Stimulated activated CD4-positive, alpha-beta T cell treated with anti-CD3 and anti-CD28 coated beads, Interleukin-2, amount 100 ng/mL, for 48 hours (primary cell): ENCODE measurements around the gene TMEM212.
"Not testable (repeated sequence)": the region's sequence is repeated elsewhere in the genome, so short reads cannot be mapped to it uniquely, and the experiment has no call there.

Source experiments
- DNase-seq, 2 donors: peaks; one replicate each; pipeline ENCODE4 v3.0.0-alpha.2; 2020

TMEM212 gene

DNA sequence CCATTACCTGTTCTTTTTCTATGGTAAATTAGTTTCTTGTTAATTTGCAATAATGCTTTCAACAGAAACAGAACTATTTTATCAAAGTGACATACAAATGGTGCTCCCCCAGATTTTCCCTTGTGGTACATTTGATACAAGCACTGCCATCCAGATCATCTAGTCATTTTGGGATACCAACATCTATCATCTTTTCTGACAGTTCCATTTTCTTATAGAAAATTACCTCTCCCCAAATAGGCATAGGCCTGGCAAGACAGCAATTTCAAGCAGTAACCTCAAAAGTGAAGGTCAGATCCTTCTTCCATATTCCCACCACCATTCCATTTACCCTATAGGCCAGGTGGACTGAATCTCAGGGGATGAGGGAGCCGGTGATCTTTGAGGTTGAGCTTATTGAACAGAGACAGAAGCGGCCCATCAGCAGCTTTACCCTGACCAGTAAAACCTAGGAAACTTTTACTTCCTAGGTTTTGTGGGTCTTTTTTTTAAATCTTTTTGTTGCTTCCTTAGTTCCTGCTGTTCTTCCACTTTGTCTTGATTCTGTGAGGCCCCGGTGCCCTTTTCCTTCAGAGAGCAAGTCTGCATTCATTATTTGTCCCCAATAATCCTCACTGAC is 29.8 kb upstream of the TMEM212 start:
- no peak for DNase-seq

DNA sequence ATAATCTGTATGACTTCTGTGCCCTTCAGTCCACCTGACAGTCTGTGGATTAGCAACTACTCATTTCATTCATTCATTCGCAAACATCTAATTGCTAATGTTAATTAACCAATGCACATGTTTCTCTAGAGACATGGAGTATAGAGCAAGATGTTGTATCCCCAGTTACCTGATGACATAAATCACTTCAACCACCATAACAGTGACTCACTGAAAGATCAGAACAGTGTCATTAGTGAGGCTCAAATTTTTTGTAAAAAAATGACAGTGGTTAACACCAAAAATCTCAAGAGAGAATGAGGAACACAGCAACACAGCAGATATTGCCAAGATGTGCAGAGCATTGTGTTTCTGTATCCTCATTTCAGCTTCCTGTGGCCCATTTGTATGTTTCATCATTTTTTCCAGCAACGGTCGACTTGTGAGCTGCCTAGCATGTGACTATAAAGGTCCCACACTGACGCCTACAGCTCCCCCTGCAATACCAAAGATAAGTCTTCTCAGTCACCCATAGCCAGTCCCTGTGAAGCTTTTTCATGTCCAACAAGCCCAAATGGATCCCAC is 29.2 kb upstream of the TMEM212 start:
- no peak for DNase-seq

DNA sequence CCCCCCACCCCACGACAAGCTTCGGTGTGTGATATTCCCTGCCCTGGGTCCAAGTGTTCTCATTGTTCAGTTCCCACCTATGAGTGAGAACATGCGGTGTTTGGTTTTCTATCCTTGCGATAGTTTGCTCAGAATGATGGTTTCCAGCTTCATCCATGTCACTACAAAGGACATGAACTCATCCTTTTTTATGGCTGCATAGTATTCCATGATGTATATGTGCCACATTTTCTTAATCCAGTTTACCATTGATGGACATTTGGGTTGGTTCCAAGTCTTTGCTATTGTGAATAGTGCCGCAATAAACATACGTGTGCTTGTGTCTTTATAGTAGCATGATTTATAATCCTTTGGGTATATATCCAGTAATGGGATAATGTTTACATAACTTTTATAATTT is 28.5 kb upstream of the TMEM212 start:
- not testable (repeated sequence) for DNase-seq

DNA sequence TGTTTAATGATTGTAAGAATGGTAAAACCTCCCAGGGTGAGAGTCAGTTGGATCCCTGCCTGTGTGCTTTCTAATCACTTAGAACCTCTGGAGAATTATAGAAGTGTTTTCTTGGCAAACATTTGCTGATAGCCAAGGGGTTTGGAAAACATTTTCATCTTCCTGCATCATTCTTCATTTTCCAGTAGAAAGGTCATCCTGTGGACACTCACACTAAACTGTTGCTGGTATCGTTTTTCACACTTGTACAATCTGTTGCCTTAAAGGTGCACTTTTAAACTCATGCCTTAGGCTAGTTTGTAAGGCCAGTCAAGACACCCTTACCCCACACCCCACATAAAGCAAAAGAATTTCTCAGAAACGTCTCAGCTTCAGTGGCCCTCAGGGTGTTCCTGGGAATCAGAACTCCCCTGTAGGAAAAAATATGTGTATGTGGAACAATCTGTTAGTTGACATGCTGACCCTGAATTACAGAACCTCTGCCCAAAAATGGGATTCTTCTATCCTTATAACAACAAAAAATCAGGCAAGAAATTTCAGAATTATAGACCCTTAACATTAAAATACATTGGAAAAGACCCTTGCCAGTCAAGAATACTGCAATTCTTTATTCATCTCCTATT is 27.1 kb upstream of the TMEM212 start:
- no peak for DNase-seq

DNA sequence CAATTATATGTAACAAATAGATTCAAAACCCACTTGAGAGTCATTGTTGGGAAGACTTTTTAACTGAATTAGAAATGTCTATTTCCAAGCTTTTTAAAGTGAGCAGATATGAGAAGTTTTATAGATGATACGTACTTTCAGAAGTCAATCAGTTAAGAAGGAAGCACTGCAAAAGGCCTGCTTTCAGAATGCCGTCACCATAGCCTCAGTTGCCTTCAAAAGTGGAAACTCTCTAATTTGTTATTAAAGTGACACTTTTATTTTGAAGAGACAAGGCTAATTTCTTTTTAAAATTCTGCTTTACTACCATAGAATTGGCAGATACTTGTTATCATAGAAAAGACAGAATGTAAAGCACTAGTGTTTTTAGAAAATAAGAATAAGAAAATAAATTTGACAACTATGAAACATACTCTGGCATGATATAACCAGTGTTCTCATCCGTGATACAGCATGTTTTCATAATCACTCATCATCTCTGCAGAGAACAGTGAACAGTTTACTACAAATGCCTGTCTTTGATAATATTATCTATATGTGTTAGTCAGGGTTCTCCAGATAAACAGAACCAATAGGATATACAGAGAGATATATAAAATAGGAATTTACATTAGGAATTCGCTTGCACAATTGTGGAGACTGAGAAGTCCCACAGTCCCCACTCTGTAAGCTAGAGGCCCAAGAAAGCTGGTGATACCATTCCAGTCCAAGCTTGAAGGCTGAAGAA is 25.9 kb upstream of the TMEM212 start:
- no peak for DNase-seq

DNA sequence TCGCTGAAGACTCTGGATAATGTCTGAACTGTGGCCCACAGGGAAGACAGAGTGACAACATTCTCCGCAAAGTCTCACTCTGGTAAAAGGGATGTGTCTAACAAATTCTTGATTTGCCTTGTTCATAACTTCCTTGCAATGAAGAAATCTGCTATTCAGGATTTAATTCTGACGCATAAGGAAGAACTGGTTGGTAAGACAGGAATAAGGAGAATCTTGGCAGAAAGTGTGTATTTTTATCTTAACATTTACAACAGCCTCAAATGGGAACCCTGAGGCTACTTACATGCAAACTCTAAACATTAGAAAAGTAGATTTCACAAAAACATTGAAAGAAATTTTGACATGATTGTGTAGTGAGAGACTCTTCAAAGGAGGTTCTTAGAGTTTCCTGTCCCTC is 22.1 kb upstream of the TMEM212 start:
- no peak for DNase-seq

DNA sequence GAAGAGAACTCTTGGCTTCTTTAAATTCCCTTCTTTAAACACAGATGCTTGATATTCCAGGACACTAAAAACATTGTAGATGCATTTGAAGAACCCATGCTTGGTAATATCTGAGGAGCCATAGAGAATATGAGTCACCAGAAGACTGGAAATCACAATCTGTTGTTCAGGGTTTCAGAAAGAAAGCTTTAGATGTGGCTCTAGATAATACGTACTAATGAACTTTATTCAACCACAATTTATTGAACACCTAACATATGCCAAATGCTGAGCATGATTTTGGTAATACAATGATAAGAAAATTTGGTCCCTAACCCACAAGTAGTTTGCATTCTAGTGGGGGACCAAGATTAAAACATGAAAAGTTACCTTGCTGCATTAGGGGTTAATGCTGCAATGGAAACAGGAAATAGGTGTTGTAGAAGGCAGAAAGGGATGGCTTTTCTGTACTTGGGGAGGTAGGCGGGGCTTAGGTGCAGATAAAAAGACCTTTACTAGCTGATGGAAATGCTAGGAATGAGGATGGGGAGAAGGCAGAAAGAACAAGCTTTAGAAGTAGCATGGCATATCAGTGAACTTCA is 21.3 kb upstream of the TMEM212 start:
- DNase-seq, result no peak

DNA sequence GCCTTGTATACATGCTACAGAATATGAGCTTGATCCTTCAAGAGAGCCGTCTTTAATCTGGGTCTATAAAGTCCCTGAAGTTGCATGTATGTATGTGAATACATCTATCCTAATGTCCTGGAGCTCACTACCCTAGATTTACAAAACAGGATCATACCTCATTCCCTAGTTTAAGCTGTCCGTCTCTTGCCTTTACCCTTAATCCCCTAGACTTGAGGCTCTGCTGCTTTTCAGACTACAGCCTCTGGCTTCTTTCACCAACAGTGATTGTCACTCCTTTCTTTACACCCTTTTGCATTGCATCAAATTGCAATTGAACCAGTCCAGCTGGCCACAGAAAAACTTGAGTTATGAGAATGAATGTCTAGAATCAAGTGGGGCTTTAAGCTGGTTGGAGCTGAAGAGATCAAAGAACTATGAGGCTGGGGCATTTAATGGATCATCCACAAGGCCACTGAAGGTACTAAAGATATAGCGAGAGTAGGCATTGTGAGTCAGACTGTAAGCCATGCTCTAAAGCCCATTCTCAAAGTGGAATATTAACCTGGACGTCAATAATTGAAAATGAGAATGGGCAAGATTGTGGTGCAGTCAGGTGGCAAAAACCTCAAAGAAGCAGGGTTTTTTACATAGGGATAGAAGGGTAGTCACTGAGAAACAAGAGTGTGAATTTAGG is 20.6 kb upstream of the TMEM212 start:
- no peak for DNase-seq

DNA sequence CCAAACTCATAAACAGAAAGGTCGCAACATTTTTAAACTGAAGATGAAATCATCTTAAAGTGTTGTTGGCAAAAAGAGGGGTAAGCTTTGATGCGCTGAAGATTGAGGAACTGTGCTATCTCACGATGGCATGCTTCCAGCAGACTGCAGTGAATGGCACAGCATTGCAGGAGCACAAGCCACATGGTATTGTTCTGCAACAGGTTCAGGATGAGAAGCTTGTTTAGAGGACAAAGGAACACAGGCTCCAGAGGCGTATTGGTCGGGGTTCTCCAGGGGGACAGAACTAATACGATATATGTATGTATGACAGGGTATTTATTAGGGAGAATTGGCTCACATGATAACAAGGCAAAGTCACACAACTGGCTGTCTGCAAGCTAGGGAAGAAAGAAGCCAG is 19.0 kb upstream of the TMEM212 start:
- DNase-seq, result no peak

DNA sequence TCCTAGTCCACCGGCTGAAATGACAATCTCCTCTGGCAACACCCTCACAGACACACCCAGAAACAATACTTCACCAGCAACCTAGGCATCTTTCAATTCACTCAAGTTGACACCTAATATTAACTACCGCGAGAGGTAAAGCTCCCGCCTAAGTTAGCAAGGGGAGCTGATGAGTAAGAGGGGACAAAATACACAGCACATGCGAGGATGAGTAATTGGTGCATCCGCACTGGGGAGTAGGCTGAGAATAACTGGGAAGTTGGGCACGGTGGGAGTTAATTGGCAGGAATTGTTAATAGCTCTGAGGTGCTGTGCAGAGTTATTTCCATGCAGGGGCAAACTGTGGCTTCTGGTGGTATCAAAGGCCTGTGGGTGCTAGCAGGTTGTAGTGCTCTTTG is 18.3 kb upstream of the TMEM212 start:
- no peak for DNase-seq

DNA sequence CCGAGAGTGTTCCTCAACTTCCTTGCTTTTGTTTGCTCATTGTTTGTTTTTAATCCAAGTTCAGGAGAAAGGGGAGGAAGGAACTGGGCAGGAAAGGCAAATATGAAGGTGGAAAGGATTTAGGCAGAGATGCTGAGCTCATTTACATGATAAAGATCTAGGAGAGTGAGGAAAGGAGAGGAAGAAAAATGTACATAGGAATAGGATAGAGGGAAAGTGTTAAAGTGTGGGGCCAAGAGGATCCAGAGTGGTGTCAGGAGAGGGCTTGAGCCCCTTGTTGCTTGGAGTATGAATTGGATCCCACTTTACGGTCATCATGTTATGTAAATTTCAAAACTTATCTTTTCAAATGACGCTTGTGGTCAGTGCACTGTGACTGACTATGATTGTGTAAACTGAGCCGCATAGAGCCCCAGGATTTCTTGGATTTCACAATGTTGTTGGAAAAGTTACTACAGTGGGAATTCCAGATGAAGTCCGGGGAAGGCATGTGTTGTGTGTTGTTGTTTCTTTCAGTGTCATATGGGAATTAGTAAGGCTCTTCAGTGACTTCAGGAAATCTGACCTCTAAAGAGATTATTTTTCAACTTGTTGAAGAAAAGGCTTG is 17.8 kb upstream of the TMEM212 start:
- DNase-seq, result no peak

DNA sequence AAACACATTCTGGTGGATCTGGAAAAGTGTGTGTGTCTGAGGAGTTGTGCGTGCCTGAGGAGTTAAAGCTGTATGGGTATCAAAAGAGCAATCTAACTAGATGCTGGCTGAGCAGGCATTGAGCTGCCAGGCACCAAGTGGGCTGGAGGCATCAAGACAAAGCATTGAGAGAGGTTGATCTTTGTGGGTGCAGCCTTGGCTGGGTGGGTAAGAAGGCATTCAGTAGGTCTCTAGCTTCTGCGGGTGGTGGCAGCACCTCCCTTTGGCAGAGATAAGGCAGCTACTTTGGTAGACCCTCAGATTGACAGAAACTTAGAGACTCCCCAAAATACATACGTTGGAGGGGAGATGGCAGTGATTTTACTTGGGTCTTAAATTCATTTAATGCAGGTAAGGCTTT is 15.8 kb upstream of the TMEM212 start:
- no peak for DNase-seq

DNA sequence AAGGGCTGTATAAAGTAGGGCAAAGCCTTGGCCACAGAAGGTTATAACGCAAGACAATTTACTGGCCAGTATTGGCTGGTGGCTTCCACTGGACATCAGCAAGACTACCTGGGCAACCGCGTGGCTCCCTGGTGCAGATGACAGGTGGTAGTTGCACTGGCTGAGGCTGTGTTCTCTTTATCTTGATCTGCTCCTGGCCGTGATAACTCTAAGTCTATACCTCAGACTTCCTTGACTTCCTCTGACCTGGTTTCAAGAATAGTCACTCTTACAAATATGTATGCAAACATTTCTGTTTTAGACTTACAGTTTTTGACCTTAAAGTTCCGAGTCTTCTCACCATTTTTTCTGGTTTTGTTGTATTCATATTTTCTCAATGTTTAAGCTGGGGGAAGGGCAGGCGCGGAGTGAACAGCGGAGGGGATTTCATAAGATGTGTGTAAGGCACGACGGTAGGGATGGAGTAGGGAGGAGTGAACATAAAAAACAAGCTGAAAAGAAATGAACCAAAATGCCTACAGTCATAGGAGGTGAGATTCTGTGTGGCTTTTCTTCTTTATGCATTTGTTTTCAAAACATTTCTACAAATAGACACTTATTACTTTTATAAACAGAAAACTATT is 15.2 kb upstream of the TMEM212 start:
- DNase-seq, result no peak

DNA sequence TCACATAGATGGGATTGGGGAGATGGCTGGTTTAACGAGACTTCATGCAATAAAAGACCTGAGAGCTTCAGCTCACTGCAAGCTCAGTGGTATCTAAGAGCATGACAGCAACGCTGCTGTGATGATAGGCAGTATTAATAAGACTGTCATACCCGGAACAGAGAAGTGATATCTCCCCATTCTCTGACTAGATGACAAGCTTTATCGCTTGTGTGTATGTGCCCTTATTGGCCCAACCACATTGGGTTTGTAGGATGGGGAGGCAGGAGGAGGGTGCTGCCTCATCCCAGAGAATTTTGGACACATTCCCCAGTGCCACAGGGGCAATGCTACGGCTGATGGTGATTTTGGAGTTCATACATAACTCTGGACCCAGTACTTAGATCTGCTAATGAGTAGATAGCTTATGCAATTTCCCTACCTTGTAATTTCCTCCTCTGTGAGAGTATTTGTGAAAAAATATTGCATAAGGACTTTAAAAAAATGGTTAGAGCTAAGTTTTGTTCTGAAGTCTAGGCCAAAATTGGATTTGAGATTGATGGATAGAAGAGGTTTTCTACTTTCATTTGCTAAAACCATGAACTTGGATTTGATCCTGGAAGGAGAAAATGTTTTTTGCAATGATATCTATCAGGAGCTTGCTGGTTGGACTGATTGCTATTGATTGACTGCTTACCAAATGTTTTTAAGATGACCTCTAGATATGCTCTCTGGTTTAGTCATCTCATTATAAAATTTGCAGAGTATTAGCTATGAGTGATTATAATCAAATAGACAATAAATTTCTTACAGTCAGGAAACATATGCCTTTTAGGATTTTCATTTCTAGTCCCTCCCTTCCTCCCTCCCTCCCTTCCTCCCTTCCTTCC is 14.0 kb upstream of the TMEM212 start:
- DNase-seq, result no peak

DNA sequence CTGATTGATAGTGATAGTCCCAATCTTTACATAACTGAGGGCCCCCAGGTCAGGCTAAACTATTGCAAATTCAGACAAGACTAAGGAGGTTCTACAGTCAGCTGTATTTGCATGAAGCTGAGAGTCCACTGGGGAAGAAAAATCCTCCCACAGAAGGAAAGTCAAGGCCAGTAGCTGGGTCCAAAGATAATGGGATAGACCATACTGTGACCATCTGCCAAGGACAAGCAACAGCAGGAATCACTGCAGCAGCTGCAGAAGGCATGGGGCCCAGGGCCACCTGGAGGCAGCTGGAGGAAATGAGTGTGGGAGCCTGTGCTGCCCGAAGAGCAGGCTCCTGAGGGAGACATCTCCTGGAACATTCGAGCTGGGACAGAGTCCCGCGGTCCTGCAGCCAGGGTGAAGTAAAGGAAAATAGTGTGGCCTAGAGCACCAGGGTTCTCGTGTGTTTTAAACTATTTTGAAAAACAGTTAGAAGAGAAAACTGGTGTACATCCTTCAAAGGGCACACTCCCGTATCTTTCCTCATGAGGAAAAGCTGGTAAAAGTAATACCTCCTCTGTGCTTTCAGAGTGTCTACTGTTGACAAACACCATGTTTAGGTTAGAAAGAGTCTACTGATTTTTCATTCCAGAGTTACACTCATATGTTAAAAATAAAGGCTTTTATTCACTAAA is 13.2 kb upstream of the TMEM212 start:
- no peak for DNase-seq

DNA sequence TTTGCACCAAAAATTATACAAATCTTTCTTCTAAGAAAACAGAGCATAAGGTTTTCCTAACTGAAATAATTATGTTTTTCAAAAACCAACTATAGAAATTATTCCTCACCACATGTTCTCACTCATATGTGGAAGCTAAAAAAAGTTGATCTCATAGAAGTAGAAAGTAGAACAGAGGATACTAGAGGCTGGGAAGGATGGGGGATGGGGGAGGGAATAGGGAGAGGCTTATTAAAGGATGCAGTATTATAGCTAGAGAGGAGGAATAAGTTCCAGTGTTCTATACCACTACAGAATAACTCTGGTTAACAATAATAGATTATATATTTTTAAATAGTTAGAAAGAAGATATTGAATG is 12.7 kb upstream of the TMEM212 start:
- no peak for DNase-seq

DNA sequence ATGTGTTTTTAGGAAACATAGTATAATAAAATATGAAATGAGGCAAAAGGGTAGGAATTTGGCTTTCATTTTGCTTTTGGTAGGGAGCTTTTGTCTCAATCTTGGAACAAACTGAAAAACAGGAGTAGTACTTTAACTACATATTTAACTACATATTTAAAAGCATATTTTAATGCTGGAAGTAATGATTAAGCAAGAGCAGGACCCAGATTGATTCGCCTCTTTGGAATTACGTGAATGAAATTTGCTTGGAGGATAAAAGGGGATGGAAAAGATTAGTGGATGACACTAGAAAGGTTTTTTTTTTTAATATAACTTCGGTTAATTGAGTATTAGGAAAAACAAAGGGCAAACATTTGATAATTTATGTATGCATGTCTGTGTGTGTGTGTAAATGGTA is 11.2 kb upstream of the TMEM212 start:
- DNase-seq, result no peak

DNA sequence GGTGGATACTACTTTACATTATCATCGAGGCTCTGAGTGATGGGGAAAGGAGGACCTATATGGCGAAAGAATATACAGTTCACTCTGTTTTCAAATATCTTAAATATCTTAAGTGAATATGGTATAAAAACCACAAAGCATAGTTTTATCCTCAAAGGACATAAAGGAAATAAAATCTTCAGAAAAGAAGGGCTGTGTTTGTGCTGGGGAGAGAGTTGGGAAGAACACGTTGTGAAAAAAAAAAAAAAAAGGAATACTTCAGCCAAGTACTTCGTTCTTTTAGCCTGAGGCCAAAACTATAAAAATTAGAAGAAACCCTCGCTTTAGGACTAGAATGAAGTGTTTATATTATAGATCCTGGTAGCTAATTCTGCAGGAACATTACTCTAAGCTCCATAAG is 10.2 kb upstream of the TMEM212 start:
- DNase-seq, result no peak

DNA sequence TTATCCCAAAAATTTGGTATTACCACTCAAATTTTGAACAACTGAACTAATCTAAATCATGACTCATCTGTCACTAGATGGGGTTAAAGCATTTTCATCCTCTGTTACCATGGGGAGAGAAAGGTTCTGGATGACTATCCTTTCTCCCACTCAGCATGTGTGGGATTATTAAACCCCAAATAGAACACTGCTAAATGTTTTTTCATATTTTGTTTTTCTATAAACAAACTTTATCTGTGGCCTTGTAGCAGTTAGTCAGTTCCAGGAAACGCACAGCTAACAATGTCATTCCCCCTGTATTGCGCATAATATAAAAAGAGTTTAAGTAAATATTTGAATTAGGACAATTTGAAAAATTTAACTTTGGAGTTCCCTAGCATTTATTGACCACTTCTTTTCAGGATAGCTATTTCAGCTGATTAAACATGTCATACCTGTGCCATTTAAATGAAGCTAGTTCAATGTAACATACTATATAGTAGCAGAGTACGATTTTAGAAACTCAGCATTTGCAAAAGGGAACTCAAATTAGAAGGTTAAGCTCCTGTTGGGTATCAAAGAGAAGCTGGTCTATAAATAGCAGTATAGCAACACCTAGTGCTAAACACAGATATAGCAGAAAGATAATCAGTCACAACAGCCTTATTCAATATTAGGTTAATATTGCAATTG is 9.2 kb upstream of the TMEM212 start:
- DNase-seq, result no peak

DNA sequence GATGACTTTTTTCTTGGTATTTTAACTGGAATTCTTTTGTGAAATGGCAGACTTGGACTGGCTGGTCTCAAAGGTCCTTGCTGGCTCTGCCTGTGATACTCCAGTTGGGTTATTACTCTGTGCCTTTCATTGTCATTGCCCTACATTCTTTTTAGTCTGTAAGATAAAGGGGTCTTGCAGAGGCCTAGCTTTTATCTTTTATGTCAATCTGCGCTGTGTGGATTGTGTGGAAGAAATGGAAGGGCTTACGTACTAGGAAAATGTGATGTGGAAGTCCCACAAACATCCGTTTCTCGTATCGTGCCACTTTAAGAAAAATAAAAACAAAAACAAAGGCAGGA is 8.7 kb upstream of the TMEM212 start:
- DNase-seq, result no peak
